Measurements from ENCODE around the gene PLIN3.
"Not testable (repeated sequence)": the region's sequence is repeated elsewhere in the genome, so short reads cannot be mapped to it uniquely, and the experiment has no call there.

Gene PLIN3

GRCh38 chr19:4801085-4801619 lies 66.3 kb downstream of the PLIN3 start:
- no peak for TF ChIP-seq CTCF (IDR thresholded peaks at IDR 0.05; ENCODE audit: insufficient read depth, low read length, missing control alignments)
- CTCF ChIA-PET = interaction anchor here (4.1 to 13.3 kb wide), 4 partner anchors 9 to 228 kb away, joined by 42 to 246 read pairs (median 60); partner anchors contain the start of gene FEM1A
- POLR2A ChIA-PET = no interaction called here
- H3K4me3 ChIP-seq (ENCODE audit: low read depth, low read length) = no peak overlapping the region
- no peak for DNase-seq (ENCODE audit: low read depth, low spot score)

DNA sequence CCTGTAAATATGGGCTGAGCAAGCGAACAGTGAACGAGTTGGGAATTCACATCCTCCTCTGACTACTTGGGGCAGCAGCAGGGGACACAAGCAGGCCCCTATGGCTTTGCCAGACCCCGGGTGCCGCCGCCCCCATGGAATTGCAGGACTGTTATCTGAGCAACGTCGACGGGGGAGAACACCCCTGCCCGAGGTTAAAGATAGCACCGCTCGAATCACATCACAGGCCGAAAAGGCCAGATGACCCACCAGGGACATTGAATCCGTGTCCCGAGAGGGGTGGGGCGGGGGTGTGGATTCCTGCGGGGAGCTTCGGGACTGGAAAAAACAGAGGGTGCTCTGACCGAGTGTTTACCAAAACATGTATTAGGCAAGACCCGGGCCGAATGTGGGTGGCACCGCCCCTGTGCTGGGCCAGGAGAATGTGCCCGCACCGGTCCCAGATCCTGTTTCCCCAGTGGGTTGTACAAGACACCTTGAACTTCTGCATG lies 66.8 kb downstream of the PLIN3 start:
- ChIA-PET CTCF (interaction anchor here (4.1 to 13.3 kb wide), 4 partner anchors 9 to 229 kb away, joined by 42 to 246 read pairs (median 60); partner anchors contain the start of gene FEM1A), POLR2A (interaction anchor here (0.6 kb wide), 1 partner anchor 1566 kb away, joined by 3 read pairs; no protein-coding TSS in a partner anchor)
- DNase-seq (ENCODE audit: low read depth, low spot score) = no peak
- H3K4me3 ChIP-seq (ENCODE audit: low read depth, low read length) = no peak overlapping the region
- no peak for TF ChIP-seq CTCF (IDR thresholded peaks at IDR 0.05; ENCODE audit: insufficient read depth, low read length, missing control alignments)

GRCh38 chr19:4795400-4795799 lies 72.1 kb downstream of the PLIN3 start:
- POLR2A ChIA-PET = no interaction called here
- no peak for DNase-seq (ENCODE audit: low read depth, low spot score)
- no peak overlapping the region for H3K4me3 ChIP-seq (ENCODE audit: low read depth, low read length)
- CTCF ChIA-PET = interaction anchor here (1.5 to 10.5 kb wide), 2 partner anchors 15 to 66 kb away, joined by 4 to 315 read pairs; partner anchors contain the start of gene DPP9
- TF ChIP-seq CTCF (IDR thresholded peaks at IDR 0.05; ENCODE audit: insufficient read depth, low read length, missing control alignments) = no peak

GRCh38 chr19:4794971-4795370 lies 72.5 kb downstream of the PLIN3 start:
- CTCF ChIA-PET = interaction anchor here (1.5 to 10.5 kb wide), 2 partner anchors 15 to 65 kb away, joined by 4 to 315 read pairs; partner anchors contain the start of gene DPP9
- TF ChIP-seq CTCF (IDR thresholded peaks at IDR 0.05; ENCODE audit: insufficient read depth, low read length, missing control alignments) = no peak

GRCh38 chr19:4793278-4793677 lies 74.2 kb downstream of the PLIN3 start:
- POLR2A ChIA-PET; H3K4me3 ChIP-seq (ENCODE audit: low read depth, low read length); DNase-seq (ENCODE audit: low read depth, low spot score): not testable (repeated sequence)
- CTCF ChIA-PET = interaction anchor here (5.3 to 10.5 kb wide), 2 partner anchors 9 to 64 kb away, joined by 45 to 315 read pairs; partner anchors contain the start of gene DPP9

More at GRCh38 chr19:4794971-4795370, 72.5 kb downstream of the PLIN3 start:
- POLR2A ChIA-PET = no interaction called here
- no peak for DNase-seq (ENCODE audit: low read depth, low spot score)
- no peak overlapping the region for H3K4me3 ChIP-seq (ENCODE audit: low read depth, low read length)

- CTCF ChIA-PET = interaction anchor here (4.0 to 10.5 kb wide), 3 partner anchors 10 to 63 kb away, joined by 22 to 315 read pairs (median 45); partner anchors contain the start of gene DPP9
- POLR2A ChIA-PET; DNase-seq (ENCODE audit: low read depth, low spot score): not testable (repeated sequence)
- H3K4me3 ChIP-seq (ENCODE audit: low read depth, low read length) = peak overlapping the region; percentile 76
Observed at GRCh38 chr19:4792866-4793195, 74.6 kb downstream of the PLIN3 start.

DNA sequence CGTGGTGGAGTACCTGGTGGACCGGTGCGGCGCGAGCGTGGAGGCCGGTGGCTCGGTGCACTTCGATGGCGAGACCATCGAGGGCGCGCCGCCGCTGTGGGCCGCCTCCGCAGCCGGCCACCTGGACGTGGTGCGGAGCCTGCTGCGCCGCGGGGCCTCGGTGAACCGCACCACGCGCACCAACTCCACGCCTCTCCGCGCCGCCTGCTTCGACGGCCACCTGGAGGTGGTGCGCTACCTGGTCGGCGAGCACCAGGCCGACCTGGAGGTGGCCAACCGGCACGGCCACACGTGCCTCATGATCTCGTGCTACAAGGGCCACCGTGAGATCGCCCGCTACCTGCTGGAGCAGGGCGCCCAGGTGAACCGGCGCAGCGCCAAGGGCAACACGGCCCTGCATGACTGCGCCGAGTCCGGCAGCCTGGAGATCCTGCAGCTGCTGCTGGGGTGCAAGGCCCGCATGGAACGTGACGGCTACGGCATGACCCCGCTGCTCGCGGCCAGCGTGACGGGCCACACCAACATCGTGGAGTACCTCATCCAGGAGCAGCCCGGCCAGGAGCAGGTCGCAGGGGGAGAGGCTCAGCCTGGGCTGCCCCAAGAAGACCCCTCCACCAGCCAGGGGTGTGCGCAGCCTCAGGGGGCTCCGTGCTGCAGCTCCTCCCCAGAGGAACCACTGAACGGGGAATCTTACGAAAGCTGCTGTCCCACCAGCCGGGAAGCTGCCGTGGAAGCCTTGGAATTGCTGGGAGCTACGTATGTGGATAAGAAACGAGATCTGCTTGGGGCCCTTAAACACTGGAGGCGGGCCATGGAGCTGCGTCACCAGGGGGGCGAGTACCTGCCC lies 75.2 kb downstream of the PLIN3 start:
- ChIA-PET POLR2A (interaction anchor here (0.5 to 1.3 kb wide), 7 partner anchors 19 to 119 kb away, joined by 3 to 5 read pairs (median 4); partner anchors contain the start of gene PLIN3), CTCF (interaction anchor here (1.2 to 10.5 kb wide), 9 partner anchors 10 to 233 kb away, joined by 3 to 315 read pairs (median 17); partner anchors contain the start of gene DPP9)

More for the DNA sequence above, 75.2 kb downstream of the PLIN3 start:
- not testable (repeated sequence) for DNase-seq (ENCODE audit: low read depth, low spot score)
- peak overlapping the region; percentile 76 for H3K4me3 ChIP-seq (ENCODE audit: low read depth, low read length)

Measured in AG04449 (cell line).